GM19468 (cell line): Measurements from ENCODE around the gene PCSK5.

Source experiments
- ATAC-seq: cut with Tn5 transposase; IDR thresholded peaks from one replicate; pipeline ENCODE4 v1.9.1; 2021; ENCODE audit warnings: mild to moderate bottlenecking, moderate library complexity, moderate number of reproducible peaks; ENCODE audit not compliant: unreplicated experiment; ENCODE audit errors: extremely low read depth

Gene PCSK5

GRCh38 chr9:76103531-76104315 is 213.2 kb downstream of the PCSK5 start:
- ATAC-seq: no peak

GRCh38 chr9:76107482-76107881 is 217.0 kb downstream of the PCSK5 start:
- no peak for ATAC-seq

- ATAC-seq: no peak
These were observed 219.5 kb downstream of the PCSK5 start for GRCh38 chr9:76109953-76110352.

- no peak for ATAC-seq
These were observed 221.7 kb downstream of the PCSK5 start for GRCh38 chr9:76112151-76112550.

- ATAC-seq: no peak
These were observed 223.7 kb downstream of the PCSK5 start for GRCh38 chr9:76114144-76114543.

- ATAC-seq: no peak
These were observed 224.9 kb downstream of the PCSK5 start for GRCh38 chr9:76115396-76115795.

- ATAC-seq: no peak
These were observed 225.6 kb downstream of the PCSK5 start for GRCh38 chr9:76115982-76116646.

- ATAC-seq: no peak
These were observed 226.4 kb downstream of the PCSK5 start for GRCh38 chr9:76116913-76117312.

- ATAC-seq: no peak
These were observed 237.2 kb downstream of the PCSK5 start for GRCh38 chr9:76127637-76128036.

GRCh38 chr9:76135902-76136301 is 245.4 kb downstream of the PCSK5 start:
- no peak for ATAC-seq

GRCh38 chr9:76136986-76137385 is 246.5 kb downstream of the PCSK5 start:
- no peak for ATAC-seq

GRCh38 chr9:76137931-76138330 is 247.5 kb downstream of the PCSK5 start:
- ATAC-seq: no peak

GRCh38 chr9:76138360-76138759 is 247.9 kb downstream of the PCSK5 start:
- no peak for ATAC-seq

- no peak for ATAC-seq
These were observed 253.4 kb downstream of the PCSK5 start for GRCh38 chr9:76143834-76144233.

GRCh38 chr9:76150013-76150412 is 259.5 kb downstream of the PCSK5 start:
- ATAC-seq: no peak

- ATAC-seq: no peak
These were observed 260.8 kb downstream of the PCSK5 start for GRCh38 chr9:76151267-76151666.

- no peak for ATAC-seq
These were observed 262.9 kb downstream of the PCSK5 start for GRCh38 chr9:76153339-76153738.

- ATAC-seq: no peak
These were observed 263.6 kb downstream of the PCSK5 start for GRCh38 chr9:76153902-76154629.

- ATAC-seq: no peak
These were observed 264.9 kb downstream of the PCSK5 start for GRCh38 chr9:76155361-76155760.

- no peak for ATAC-seq
These were observed 268.2 kb downstream of the PCSK5 start for GRCh38 chr9:76158713-76159112.

- no peak for ATAC-seq
These were observed 268.9 kb downstream of the PCSK5 start for GRCh38 chr9:76159293-76159926.
